Activated gamma-delta T cell treated with Interleukin-2 at 50 U/mL for 16 hours (primary cell): ENCODE measurements around the gene GAPVD1.
"Not testable (repeated sequence)": the region's sequence is repeated elsewhere in the genome, so short reads cannot be mapped to it uniquely, and the experiment has no call there.

ENCODE experiments used
- DNase-seq: peaks from one replicate; pipeline ENCODE4 v3.0.0-alpha.2; 2020

Gene GAPVD1

DNA sequence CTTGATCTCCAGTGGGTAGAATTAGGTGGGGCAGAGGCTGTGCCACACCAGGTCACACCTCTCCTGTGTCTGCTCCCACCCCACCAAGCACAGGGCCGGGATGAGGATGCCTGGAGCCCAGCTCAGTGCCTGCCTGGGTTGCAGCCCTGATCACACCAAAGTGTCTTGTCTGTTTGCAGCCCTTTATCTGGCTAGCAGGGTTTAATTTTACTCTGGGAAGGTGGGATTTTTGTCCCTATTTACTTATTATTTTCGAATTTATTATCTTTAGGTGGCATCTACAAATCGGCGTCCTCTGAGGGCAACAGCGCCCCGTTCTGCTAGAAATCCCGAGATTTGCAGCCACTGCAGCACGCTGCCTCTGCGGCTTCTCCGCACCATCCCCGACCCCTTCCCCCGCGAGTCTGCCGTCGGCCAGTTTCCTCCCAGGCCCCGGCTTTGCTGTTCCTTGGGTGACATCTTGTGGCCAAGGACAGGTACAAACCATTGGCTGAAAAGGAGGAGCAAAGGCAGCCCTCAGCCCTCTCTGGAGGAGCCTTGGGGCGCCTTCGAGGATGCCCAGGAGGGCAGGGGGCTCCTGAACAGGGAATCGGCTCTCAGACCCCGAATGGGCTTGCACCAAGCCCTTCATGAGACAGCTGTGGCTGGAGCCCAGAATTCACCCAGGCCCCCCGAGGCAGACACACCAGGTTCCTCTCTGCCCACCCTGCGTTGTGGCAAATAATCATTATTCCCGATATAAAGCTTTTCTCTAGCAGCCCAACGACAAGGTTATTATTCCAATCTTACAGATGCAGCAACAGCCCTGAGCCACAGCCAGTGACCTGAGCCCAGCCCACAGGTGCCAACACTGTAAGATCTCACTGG lies 113.0 kb downstream of the GAPVD1 start:
- peak; percentile 46 for DNase-seq

DNA sequence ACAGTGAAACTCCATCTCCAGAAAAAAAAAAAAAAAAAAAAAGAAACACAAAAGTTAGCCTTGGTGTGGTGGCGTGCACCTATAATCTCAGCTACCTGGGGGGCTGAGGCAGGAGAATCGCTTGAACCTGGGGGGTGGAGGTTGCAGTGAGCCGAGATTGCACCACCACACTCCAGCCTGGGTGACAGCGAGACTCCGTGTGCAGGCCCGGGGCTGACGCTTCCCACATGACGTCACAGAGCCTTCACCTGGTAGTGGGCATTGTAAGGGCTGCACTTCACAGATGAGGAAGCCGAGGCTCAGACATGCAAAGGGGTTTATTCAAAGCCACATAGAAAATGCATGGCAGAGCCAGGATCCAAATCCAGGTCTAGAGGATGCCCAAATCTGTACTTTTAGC lies 114.2 kb downstream of the GAPVD1 start:
- no peak for DNase-seq

DNA sequence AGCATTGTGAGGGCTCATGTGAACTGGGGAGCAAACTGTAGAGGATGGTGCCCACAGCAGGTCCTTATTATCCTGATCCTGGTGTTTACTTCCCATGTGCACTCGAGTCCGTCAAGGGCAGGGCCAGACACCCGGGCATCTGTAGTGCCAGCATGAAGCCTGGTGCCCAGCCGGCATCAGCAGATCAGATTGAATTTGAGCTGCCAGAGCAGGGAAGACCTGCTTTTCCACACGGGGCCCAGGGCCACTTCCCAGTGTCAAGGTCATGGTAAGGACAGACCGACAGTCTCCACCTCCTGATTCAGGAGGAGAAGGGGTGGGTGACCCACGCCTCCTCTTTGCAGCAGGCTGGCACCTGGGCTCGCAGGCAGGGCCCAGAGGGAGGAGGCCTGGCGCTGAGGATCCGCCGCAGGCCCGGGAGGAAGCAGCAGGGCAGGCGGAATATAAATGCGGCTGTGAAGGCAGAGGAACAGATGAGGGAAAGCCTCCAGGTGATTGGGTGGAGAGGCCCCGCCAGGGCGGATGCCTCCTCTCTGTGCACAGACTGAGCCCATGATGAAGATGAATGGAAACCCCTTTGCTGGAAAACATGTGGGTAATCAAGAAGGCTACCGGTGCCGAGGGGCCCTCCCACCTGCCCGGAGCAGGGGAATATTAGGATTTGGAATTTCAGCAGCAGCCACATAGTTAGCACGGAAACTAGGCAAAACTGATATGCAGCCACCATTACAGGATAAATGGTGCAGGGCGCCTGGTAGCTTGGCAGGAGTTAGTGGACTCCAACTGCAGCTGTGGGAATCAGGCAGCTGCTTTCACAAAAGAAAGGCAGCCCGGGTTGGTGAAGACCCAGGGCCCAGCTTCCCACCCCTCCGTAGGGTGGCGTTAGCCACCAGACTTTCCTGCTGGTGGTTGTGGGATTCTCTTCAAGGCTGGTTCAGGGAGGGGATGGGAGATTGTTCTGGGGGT lies 114.9 kb downstream of the GAPVD1 start:
- DNase-seq, result no peak

DNA sequence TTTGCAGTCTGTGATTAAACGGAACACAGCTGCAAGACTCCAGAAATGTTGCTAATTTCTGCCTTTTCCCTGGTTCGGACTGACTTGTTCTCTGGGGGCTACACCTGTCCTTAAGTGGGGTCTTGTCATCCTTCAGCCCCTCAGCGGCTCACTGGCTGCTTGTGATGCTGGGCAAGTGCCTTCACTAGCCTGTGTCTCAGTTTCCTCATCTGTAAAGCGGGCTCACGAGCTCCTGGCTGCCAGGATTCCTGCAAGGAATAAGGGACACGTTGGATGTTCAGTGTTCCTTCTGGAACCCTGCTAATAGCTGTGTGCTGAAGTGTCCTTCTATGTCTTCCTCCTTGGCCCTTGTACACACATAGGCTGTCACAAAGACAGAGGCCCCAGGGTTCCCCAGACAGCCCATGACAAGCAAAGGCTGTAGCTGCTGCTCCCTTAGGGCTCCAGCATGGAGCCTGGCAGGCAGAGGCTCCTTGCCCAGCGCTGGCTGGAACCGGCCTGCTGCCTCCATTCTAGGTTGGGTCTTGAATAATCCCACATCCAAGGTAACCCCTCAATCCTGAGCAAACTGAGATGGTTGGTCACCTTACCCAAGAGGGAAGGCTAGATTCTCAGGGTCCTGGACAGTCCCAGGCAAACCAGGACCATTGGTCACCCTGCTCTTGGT lies 116.1 kb downstream of the GAPVD1 start:
- no peak for DNase-seq

DNA sequence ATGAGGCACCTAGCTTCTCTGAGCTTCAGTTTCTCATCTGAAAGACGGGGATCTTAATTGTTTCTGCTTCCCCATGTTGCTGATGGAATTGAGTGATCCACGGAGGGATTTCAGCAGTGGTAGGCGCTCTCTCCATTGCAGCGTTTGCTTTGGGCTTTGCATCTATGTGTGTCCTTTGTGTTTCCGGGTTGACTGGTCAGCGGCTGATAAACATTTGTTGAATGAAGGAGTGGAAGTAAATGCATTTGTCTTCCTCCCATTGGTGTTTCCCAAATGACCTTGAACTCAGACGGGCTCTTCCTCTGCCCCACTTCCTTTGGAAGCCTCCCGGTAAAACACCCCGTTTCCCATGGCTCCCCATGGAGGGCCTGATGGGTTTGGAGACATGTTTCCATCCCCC lies 117.2 kb downstream of the GAPVD1 start:
- no peak for DNase-seq

DNA sequence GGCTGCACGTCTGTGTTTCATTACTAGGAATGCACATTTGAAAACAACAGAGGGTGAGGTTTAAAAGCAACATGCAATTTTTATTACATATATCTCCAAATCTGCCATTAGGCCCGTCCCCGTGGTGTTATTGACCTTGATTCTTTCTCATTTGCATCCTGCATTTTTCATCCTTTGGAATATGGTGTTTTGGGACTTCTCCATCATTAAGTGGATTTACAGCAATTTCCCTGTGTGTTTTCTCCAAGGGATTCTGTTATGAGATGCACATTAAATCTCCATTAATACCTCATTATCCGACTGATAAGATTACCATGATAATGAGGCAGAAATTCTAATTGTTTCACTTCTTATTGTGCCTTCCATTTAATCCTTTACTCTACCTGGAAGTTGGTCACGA lies 117.6 kb downstream of the GAPVD1 start:
- no peak for DNase-seq

DNA sequence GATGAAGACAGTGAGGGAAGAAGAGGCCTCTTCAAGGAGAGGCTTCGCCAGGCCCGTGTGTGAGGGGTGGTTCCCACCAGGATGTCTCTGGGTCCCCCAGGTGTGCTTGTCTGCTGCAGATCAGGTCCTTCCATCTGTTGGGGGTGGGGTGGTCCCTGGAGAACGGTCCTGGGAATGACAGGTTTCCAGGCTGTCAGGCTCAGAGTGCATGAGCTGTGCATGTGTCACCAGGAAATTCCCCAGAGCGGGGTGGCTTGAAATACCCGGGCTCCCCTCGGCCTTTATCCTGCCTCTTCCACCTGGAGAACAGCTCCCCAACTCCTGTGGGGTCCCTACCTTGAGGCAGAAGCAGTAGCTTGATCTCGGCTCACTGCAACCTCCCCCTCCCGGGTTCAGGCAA lies 118.8 kb downstream of the GAPVD1 start:
- no peak for DNase-seq

DNA sequence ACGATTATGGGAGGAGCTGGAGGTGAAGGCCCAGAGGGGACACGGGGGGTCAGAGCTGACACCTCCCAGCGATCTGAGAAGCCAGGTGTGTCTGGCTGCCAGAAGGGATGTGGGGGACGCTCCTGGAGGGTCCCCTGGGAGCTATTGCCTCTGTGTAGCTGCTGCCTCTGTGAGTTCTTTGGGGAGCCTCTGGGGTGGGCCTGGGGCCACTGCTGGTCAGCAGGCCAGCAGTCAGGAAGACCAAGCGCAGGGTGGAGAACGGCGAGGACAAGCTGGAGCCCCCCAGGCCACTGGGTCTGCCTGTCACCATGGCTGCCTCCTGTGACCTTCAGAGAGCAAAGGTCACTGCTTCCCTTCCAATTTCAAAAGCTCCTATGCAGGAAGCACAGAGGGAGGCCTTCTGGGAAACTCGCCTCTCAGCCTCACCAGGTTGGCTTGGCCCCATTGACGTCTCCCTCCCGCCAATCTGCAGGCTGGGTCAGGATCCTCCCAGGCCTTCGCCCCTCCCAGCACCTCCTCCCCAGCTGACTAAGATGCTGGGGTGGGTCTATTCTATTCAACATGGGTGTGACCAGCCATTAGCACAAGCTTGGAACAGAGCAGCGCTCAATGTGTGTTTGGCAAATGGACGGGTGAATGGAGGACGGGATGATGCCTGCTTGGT lies 126.4 kb downstream of the GAPVD1 start:
- no peak for DNase-seq

DNA sequence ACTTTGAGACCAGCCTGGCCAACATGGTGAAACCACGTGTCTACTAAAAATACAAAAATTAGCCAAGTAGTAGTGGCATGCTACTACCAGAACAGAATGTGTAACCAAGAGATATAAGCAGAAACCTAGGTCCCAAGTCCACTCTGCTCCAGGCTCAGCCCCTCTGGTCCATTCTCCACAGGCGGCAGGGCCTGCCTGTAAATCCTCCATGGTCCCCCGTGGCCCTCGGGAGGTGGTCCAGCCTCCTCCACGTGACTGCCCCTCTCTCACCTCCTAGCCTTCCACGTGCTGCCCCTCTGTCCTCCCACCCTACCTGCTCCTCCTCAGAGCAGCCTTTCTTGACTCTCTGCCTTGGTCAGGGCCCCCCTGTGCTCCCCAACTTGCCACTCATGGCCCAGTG lies 127.4 kb downstream of the GAPVD1 start:
- no peak for DNase-seq

DNA sequence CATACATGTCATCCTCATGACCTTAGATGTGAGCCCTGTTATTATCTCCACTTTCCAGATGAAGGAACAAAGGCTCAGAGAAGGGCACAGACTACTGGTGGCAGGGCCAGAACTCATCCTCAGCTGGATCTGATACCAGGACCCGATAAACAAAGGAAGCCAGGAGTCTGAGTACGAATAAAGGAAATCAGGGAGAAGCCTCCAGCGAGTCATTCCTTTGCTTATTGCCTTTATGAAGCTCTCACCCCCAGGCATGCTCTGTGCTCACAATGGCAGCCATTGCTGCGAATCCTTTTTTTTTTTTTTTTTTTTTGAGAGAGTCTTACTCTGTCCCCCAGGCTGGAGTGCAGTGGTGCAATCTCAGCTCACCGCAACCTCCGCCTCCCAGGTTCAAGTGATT lies 130.1 kb downstream of the GAPVD1 start:
- DNase-seq, result no peak

DNA sequence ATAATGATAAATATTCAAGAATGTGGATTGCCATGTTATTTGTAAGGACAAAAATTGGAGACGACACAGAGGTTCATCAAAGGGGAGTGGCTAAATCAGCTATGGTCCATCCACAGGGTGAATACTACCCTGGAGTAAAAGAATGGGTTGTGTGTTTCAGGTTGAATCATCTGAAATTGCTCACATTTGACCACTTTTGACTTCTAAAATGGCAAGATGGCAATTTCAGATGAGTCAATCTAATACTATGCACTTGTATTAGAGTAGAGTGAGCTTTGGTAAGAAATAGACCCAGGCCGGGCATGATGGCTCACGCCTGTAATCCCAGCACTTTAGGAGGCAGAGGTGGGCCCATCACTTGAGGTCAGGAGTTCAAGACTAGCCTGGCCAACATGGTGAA lies 131.8 kb downstream of the GAPVD1 start:
- no peak for DNase-seq

DNA sequence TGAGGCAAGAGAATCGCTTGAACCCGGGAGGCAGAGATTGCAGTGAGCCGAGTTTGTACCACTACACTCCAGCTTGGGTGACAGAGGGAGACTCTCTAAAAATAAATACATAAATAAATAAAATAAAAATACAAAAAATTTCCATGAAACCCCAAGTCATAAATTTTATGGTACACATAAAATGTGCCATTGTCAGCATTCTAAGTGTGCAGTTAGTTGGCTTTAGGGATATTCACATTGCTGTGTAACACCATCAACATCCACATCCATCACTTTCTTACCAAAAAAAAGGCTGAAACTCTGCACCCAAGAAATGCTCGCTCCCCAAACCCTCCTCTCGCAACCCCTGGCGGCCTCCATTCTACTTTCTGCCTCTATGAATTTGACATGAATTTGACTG lies 135.2 kb downstream of the GAPVD1 start:
- DNase-seq, result no peak

DNA sequence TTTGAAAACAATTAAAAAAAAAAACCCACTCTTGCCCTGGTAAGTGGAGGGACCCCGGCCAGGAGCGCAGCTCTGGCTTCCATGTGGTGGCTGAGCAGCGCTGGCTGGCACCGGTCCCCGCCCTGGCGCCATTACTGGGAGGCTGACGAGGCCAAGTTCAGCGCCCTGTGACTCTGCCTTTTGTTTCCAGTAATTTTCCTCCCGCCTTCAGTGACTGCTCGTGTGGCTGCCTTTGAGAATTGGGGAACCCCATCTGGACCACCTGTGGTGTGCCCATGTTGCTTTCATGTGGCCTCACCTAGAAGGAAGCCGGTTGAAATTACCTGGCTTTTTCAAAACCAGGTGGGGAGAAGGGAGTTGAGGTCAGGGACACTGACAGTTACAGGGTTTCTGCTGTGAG lies 136.1 kb downstream of the GAPVD1 start:
- DNase-seq, result no peak

DNA sequence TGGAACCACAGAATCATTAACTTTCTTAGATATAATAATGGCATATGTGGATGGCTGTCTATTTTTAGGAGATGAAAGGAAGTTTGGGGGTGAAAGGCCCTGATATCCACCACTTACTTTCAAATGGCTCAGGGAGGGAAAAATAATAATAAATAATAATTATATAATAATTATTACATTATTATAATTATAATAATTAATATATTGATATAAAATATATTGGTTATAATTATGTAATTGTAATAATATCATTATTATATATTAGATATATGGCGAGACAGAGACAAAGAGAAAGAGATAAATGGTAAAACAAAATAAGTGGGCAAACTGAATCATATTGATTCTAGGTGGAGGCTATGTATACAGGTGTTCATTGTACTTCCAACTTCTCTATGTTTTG lies 136.6 kb downstream of the GAPVD1 start:
- DNase-seq, result no peak

DNA sequence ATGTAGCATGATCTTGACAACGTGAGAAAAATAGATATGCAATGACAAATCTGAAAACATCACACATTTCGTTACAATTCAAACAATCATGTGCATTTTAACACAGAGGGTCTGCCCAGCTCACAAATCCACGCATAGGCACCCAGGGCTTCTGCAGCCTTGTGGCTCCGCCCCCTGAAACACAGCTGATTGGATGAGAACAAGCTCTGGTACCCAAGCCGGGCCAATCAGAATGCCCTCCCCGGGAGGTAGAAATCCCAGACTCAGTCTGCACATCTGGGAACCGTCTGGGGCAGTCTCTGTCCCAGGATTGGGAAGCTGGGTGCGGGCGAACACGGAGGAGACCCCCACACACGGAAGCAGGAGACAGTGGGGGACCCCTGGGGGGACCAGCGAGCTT lies 137.5 kb downstream of the GAPVD1 start:
- DNase-seq, result no peak

DNA sequence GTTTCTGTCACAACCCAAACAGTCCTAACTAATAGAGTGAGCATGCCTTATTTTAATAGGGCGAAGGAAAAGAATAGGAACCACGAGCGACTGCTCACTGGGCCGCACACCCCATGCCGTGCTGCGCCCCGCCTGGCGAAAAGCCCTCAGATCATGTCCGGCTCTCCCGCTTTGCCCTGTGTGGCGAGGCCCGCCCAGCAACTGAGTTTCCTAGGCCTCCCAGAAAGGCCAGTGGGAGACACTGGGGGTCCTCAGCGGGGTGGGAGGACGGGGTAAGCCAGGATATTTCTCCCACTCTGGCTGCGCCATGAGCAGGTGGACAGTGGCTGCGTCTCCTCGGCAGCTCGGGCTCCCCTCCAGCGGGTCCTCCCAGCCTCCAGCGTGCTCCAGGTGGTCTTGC lies 138.0 kb downstream of the GAPVD1 start:
- no peak for DNase-seq

DNA sequence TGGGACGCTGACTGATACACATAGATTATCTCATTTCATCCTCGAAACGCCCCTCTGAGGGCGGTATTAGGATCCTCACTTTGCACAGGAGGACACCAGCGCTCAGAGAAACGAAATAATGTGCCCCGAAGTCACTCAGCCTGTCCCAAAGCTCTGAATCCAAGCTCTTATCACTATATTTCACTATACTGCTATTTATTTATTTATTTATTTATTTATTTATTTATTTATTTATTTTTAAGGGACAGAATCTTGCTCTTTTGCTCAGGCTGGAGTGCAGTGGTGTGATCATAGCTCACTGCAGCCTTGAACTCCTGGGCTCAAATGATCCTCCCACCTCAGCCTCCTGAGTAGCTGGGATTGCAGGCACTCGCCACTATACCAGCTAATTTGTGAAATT lies 138.6 kb downstream of the GAPVD1 start:
- DNase-seq, result not testable (repeated sequence)

DNA sequence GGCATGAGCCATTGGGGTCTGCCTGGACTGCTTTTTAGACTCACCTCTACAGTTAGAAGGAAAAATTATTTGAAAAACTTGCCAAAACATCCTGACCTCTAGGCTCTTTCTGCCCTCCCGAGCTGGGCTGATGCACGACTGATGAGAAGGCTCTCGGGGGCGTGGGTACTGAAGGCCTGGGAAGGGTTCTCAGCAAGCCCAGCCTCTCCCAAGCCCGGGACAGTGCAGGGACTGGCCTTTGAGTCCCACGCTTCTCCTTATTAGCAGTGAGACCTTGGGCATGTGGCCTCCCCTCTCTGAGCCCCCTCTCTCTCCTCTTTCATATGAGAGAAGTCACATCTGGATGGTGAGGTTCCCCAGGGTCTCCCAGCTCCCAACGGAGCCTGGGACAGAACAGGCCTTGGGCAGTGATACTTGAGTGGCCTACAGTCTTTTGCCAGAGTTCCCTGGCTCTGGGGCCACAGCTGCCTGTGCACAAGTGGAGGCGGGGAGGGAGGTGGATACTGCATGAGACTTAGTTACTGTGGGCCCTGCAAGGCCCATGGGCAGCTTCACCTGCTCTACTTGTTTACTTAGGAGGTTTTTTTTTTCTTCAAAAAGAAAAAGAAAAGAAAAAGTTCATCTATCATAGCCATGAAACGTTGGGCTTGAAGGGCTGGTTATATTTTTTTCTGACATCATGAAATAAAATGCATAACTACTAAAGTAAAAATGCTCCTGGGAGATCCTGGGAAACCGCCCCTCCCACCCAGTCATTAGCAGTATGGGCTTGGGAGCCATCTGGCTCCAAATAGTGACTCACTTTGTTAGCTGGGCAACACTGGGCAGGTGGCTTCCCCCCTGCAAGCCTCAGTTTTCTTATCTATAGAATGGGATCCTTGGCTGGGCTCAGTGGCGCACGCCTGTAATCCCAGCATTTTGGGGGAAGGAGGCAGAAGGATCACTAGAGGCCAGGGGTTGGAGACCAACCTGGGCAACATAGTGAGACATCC lies 139.4 kb downstream of the GAPVD1 start:
- no peak for DNase-seq

DNA sequence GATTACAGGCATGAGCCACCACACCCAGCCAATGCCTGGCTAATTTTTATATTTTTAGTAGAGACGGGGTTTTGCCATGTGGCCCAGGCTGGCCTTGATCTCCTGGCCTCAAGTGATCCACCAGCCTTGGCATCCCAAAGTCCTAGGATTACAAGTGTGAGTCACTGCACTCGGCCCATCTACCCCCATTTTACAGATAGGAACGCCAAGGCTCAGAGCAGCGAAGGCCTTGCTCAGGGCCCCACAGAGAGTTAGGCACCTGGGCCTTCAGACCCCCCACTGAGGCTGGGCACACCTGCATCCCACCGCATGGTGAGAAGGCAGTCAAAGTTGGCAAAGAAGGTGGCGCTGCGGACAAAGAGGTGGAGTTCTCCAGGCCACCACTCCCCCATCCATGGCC lies 143.1 kb downstream of the GAPVD1 start:
- DNase-seq, result no peak

DNA sequence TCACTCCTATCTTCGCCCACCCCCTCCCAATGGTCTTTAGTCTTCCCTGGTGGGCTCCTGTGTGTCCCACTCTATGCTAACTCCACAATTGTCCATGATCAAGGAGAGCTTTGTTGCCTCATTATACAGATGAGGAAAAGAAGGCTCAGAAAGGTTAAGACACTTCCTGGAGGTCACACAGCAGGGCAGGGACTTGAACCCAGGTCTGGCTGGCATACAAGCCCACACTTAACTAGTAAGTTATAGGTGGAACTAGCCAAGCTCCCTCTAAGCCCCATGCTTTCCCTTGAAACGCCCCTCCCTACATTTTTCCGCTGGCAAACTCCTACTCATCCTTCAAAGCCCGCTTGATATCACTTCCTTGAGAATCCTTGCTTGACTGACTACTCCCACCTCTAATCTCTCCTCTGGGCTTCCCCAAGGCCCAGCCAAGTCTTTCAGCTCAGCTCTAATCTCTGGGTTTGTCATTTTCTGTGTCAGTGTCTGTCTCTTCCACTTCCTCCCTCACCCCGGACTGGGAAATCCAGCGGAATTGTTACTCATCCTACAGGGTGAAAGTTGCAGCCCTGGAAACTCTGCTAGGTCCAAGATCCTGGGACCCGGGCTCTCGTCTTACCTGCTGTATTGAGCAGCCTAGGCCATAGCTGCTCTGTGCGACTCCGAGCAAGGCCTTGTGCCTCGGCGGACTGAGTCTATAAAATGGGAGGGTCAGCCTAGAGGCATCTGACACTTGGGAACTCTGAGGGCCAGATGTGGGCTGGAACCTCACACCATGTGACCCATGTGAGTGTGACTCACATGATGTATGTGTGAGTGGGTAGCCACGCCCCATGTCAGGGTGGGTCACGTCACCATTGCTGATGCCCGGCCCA lies 144.5 kb downstream of the GAPVD1 start:
- no peak for DNase-seq

DNA sequence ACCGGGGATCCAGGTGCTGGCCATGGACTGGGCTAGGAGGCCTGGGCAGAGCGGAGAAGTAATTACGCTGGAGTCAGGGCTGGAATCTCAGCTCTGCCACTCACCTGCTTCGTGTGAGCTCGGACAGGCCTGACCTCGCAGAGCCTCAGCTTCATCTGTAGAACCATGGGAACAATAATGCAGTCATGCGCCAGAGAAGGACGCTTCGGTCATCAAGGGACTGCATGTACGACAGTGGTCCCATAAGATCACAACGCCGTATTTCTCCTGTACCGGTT lies 145.1 kb downstream of the GAPVD1 start:
- no peak for DNase-seq
